ENCODE results near the gene PPP1R15B.

PPP1R15B gene

GRCh38 chr1:204438628-204439027 lies 27.0 kb upstream of the PPP1R15B start:
- no peak overlapping the region for H3K4me3 ChIP-seq (ENCODE audit: low read depth, low read length)
- in situ Hi-C loops (cut with HindIII; ENCODE audit: low sequenced_read_pairs) = no loop called here
- DNase-seq (ENCODE audit: low read depth, low spot score) = peak; percentile 96
- no peak for TF ChIP-seq CTCF (IDR thresholded peaks at IDR 0.05; ENCODE audit: low read depth, low read length)

- in situ Hi-C loops (cut with HindIII; ENCODE audit: low sequenced_read_pairs) = no loop called here
- no peak for TF ChIP-seq CTCF (IDR thresholded peaks at IDR 0.05; ENCODE audit: low read depth, low read length)
- no peak overlapping the region for H3K4me3 ChIP-seq (ENCODE audit: low read depth, low read length)
- no peak for DNase-seq (ENCODE audit: low read depth, low spot score)
Measured at GRCh38 chr1:204437796-204438570, 26.4 kb upstream of the PPP1R15B start.

GRCh38 chr1:204435872-204436271 lies 24.3 kb upstream of the PPP1R15B start:
- DNase-seq (ENCODE audit: low read depth, low spot score) = no peak
- no peak overlapping the region for H3K4me3 ChIP-seq (ENCODE audit: low read depth, low read length)
- in situ Hi-C loops (cut with HindIII; ENCODE audit: low sequenced_read_pairs) = no loop called here
- TF ChIP-seq CTCF (IDR thresholded peaks at IDR 0.05; ENCODE audit: low read depth, low read length) = no peak

GRCh38 chr1:204435381-204435831 lies 23.8 kb upstream of the PPP1R15B start:
- TF ChIP-seq CTCF (IDR thresholded peaks at IDR 0.05; ENCODE audit: low read depth, low read length) = no peak
- no peak for DNase-seq (ENCODE audit: low read depth, low spot score)
- in situ Hi-C loops (cut with HindIII; ENCODE audit: low sequenced_read_pairs) = no loop called here
- H3K4me3 ChIP-seq (ENCODE audit: low read depth, low read length) = no peak overlapping the region

- DNase-seq (ENCODE audit: low read depth, low spot score) = no peak
- no peak for TF ChIP-seq CTCF (IDR thresholded peaks at IDR 0.05; ENCODE audit: low read depth, low read length)
- H3K4me3 ChIP-seq (ENCODE audit: low read depth, low read length) = no peak overlapping the region
- in situ Hi-C loops (cut with HindIII; ENCODE audit: low sequenced_read_pairs) = no loop called here
Measured at GRCh38 chr1:204434116-204434755, 22.6 kb upstream of the PPP1R15B start.

GRCh38 chr1:204432708-204433107 lies 21.1 kb upstream of the PPP1R15B start:
- no peak for TF ChIP-seq CTCF (IDR thresholded peaks at IDR 0.05; ENCODE audit: low read depth, low read length)
- in situ Hi-C loops (cut with HindIII; ENCODE audit: low sequenced_read_pairs) = no loop called here
- DNase-seq (ENCODE audit: low read depth, low spot score) = no peak
- H3K4me3 ChIP-seq (ENCODE audit: low read depth, low read length) = no peak overlapping the region

Measured in astrocyte of the spinal cord (primary cell).